Smooth muscle cell (in vitro differentiated cells): ENCODE data around the gene MYEOV. TPM values are rescaled to one million over a fixed set of nuclear protein-coding genes. Genes with fewer than 3 reads are reported as not detected.

Experiments used
- DNase-seq: peaks from one replicate; lab custom pipeline; 2025; ENCODE audit not compliant: unreplicated experiment; lab: John Stamatoyannopoulos, UW
- H2AFZ ChIP-seq: fragments of 200-600 bp; sonication (generic); 2 replicates; pipeline ENCODE4 v1.6.0; 2016; ENCODE audit warnings: antibody characterized with exemption, low read depth, mild to moderate bottlenecking
- H3F3A ChIP-seq: fragments of 200-600 bp; sonication (generic); 2 replicates; pipeline ENCODE4 v1.6.0; 2017; ENCODE audit warnings: antibody characterized with exemption, low read depth
- H3K27ac ChIP-seq: fragments of 200-600 bp; sonication (generic); 2 replicates; pipeline ENCODE4 v1.5.1; 2016; ENCODE audit warnings: low read depth, mild to moderate bottlenecking
- H3K27me3 ChIP-seq: fragments of 200-600 bp; sonication (generic); 2 replicates; pipeline ENCODE4 v1.6.1; 2016; ENCODE audit warnings: low read depth, mild to moderate bottlenecking
- H3K36me3 ChIP-seq: fragments of 200-600 bp; sonication (generic); 2 replicates; pipeline ENCODE4 v1.5.1; 2016; ENCODE audit warnings: low read depth
- H3K4me1 ChIP-seq: fragments of 200-600 bp; sonication (generic); 2 replicates; pipeline ENCODE4 v1.5.1; 2016; ENCODE audit warnings: low read depth
- H3K4me2 ChIP-seq: fragments of 200-600 bp; sonication (generic); 2 replicates; pipeline ENCODE4 v1.6.0; 2016; ENCODE audit warnings: mild to moderate bottlenecking
- H3K4me3 ChIP-seq: fragments of 200-600 bp; sonication (generic); 2 replicates; pipeline ENCODE4 v1.5.1; 2016; ENCODE audit warnings: mild to moderate bottlenecking
- H3K79me2 ChIP-seq: fragments of 200-600 bp; sonication (generic); 2 replicates; pipeline ENCODE4 v1.6.0; 2016; ENCODE audit warnings: low read depth, mild to moderate bottlenecking
- H3K9ac ChIP-seq: fragments of 200-600 bp; sonication (generic); 2 replicates; pipeline ENCODE4 v1.6.0; 2016; ENCODE audit warnings: low read depth
- H3K9me3 ChIP-seq: fragments of 200-600 bp; sonication (generic); replicated peaks from 2 replicates; pipeline ENCODE4 v1.5.1; 2016; ENCODE audit warnings: low read depth
- H4K20me1 ChIP-seq: fragments of 200-600 bp; sonication (generic); 2 replicates; pipeline ENCODE4 v1.6.0; 2016; ENCODE audit warnings: low read depth
- CTCF ChIP-seq: fragments of 200-600 bp; sonication (generic); IDR thresholded peaks from 2 replicates; pipeline ENCODE4 v1.5.1; 2017; ENCODE audit warnings: borderline replicate concordance, mild to moderate bottlenecking, antibody characterized with exemption; ENCODE audit not compliant: insufficient read depth, poor library complexity, severe bottlenecking
- WGBS: methylation state at CpG from one replicate; pipeline ENCODE4 v1.1.7; 2016; ENCODE audit warnings: low lambda C conversion rate; 5-methylcytosine and 5-hydroxymethylcytosine counted together
- polyA plus RNA-seq: library from polyadenylated mRNA; unstranded; fragments of >200 nt; fragmentation: Nextera tagmentation; extraction: Ambion mirVana; gene quantifications from 2 replicates; pipeline ENCODE4 v1.2.1, GENCODE V29; 2016
- total RNA-seq: library from RNA; depleted of rRNA; stranded (reverse); fragments of >200 nt; gene quantifications from 2 replicates; pipeline ENCODE4 v1.2.3, GENCODE V29; 2014

The MYEOV gene
- total and polyA plus RNA-seq, 2 experiments from 2014 or later: 1.1 TPM; not detected in 1

DNA sequence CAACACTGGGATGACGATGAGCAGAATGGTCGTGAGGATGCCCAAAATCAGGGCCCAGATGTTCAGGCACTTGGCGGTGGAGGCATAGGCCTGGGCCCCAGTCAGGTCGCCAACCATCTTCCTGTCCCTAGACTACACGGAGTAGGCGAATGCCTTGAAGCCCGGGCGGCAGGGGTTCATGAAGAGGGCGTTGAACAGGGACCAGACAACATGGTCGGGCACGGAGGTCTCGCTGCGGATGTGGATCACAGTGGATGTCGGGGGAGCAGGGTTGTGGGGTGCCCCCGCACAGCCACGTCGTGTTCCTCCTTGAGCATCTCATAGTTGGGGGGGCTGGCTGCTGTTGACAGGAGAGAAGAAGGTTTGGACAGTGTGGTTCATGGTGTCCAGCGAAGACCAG lies 9.5 kb downstream of the MYEOV start:
- H3K27ac ChIP-seq: no peak overlapping the region
- H3K9me3 ChIP-seq: no peaks in the 10 kb centered on the region
- H3K4me3 ChIP-seq: no peak overlapping the region
- no peaks in the 10 kb centered on the region for H3K36me3 ChIP-seq
- H4K20me1 ChIP-seq: no peaks in the 10 kb centered on the region
- 96% methylated on average over 18 of the region's 18 CpGs for WGBS
- no peak overlapping the region for H3K4me2 ChIP-seq
- H2AFZ ChIP-seq: no peak overlapping the region
- no peak for TF ChIP-seq CTCF
- H3K27me3 ChIP-seq: no peaks in the 10 kb centered on the region
- H3F3A ChIP-seq: peaks cover 10% of the 10 kb centered on the region
- peaks cover 8% of the 10 kb centered on the region for H3K4me1 ChIP-seq
- no peak for DNase-seq
- H3K79me2 ChIP-seq: no peaks in the 10 kb centered on the region
- no peak overlapping the region for H3K9ac ChIP-seq

GRCh38 chr11:69304258-69304657 lies 10.3 kb downstream of the MYEOV start:
- WGBS: 94% methylated on average over 1 of the region's 1 CpG
- H2AFZ ChIP-seq: no peak overlapping the region
- H3K4me3 ChIP-seq: no peak overlapping the region
- peaks cover 8% of the 10 kb centered on the region for H3K4me1 ChIP-seq
- H3K9ac ChIP-seq: no peak overlapping the region
- peaks cover 10% of the 10 kb centered on the region for H3F3A ChIP-seq
- no peak overlapping the region for H3K4me2 ChIP-seq
- DNase-seq: no peak
- H3K27me3 ChIP-seq: no peaks in the 10 kb centered on the region
- no peaks in the 10 kb centered on the region for H3K79me2 ChIP-seq
- H3K27ac ChIP-seq: no peak overlapping the region
- no peaks in the 10 kb centered on the region for H3K9me3 ChIP-seq
- no peaks in the 10 kb centered on the region for H3K36me3 ChIP-seq
- no peak for TF ChIP-seq CTCF
- H4K20me1 ChIP-seq: no peaks in the 10 kb centered on the region

DNA sequence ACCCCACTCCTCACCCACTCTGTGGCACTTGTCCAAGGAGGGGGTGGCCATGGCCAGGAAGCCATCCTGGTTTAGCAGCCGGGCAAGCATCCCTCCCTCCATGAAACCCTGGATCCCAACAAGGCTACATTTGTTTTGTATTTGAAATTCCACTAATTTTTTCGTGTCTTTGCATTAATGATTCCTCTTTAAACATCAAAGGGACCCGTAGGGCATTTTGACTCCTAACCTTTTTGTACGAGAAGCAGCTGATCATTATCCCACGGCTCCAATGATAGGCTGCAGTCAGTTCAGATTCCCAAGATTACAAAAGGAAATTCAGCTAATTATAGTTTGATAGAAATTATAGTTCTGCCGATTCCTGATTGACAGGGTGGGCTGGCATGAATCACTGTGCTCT lies 10.7 kb downstream of the MYEOV start:
- 79% methylated on average over 6 of the region's 6 CpGs for WGBS
- Histone ChIP-seq H3K4me2 (no peak overlapping the region), H4K20me1 (no peaks in the 10 kb centered on the region), H3K4me1 (peaks cover 8% of the 10 kb centered on the region), H3K36me3 (no peaks in the 10 kb centered on the region), H2AFZ (no peak overlapping the region), H3K27ac (no peak overlapping the region), H3K79me2 (no peaks in the 10 kb centered on the region), H3K27me3 (no peaks in the 10 kb centered on the region), H3K4me3 (no peak overlapping the region), H3K9me3 (no peaks in the 10 kb centered on the region), H3K9ac (no peak overlapping the region), H3F3A (peaks cover 10% of the 10 kb centered on the region)
- no peak for DNase-seq
- TF ChIP-seq CTCF: no peak

DNA sequence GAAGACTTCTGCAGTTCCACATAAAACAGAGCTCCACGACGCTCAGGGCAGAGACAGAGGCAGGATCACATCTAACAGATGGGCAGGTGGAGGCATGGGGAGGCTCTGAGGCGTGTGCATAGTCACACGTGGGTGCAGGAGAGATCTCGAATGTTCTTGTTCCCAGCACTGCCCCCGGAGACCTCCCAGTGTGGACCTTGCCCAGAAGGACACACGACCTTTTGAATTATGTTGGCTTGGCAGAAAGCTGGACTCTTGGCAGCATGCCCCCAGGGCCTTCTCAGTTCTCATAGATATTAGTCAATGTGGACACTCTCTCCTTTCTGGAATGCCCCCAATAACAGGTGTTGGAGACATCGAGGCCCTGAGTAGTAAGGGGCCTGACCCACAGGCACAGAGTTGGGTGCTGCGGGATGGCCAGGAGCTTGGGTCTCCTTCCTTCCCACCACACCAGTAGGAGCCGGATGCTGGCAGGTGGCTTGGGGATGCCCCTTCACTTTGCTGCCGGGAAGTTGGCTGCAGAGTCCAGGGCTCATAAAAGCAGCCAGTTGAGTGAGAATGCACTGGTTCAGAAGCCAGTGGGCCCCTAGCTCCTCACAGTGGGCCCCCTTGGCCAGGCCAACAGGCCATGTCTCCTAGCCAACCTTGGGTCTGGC lies 12.1 kb downstream of the MYEOV start:
- no peak overlapping the region for H2AFZ ChIP-seq
- H3K79me2 ChIP-seq: no peaks in the 10 kb centered on the region
- no peak for DNase-seq
- H3K4me1 ChIP-seq: peaks cover 8% of the 10 kb centered on the region
- H3K4me3 ChIP-seq: no peak overlapping the region
- no peak for TF ChIP-seq CTCF
- no peaks in the 10 kb centered on the region for H4K20me1 ChIP-seq
- H3K9me3 ChIP-seq: no peaks in the 10 kb centered on the region
- no peak overlapping the region for H3K27ac ChIP-seq
- H3K36me3 ChIP-seq: no peaks in the 10 kb centered on the region
- H3F3A ChIP-seq: peaks cover 10% of the 10 kb centered on the region
- H3K4me2 ChIP-seq: no peak overlapping the region
- 92% methylated on average over 11 of the region's 11 CpGs for WGBS
- no peak overlapping the region for H3K9ac ChIP-seq
- H3K27me3 ChIP-seq: no peaks in the 10 kb centered on the region
